ENCODE measurements around the gene FSTL4. TPM values are rescaled to one million over a fixed set of nuclear protein-coding genes. Genes with fewer than 3 reads are reported as not detected.

Gene FSTL4
- total RNA-seq, 2 donors from 2014 or later, result not detected

DNA sequence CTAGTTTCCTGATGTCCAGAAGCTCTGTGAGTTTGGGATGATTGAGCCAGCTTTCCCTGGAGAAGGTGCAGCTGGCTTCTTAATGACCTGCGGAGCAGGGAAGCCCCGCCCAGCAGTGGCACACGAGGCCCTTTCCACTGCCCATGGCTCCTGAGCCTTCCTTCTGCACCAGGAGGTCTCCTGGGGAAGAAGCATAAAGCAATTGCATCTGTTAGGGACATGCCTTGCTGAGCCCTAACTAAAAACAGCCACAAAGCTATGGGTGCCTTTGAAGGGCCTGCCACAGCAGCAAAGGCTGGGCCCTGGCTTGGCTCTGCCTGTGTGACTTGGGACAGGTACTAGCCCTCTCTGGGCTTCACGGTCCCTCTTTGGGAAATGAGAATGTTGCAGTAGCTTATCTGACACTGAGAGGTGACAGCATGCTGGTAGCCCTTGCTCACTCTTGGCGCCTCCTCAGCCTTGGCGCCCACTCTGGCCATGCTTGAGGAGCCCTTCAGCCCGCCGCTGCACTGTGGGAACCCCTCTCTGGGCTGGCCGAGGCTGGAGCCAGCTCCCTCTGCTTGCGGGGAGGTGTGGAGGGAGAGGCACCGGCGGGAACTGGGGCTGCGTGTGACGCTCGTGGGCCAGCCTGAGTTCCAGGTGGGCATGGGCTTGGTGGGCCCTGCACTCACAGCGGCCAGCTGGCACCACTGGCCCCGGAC is 218.4 kb downstream of the FSTL4 start:
- no peak overlapping the region for H3K4me3 ChIP-seq
- no peak overlapping the region for H3K27ac ChIP-seq
- no peak for DNase-seq (ENCODE audit: low spot score)
- TF ChIP-seq CTCF (IDR thresholded peaks at IDR 0.05), result no peak
- no peaks in the 10 kb centered on the region for H3K4me1 ChIP-seq
- no peaks in the 10 kb centered on the region for H3K9me3 ChIP-seq
- no peaks in the 10 kb centered on the region for H3K27me3 ChIP-seq
- H3K36me3 ChIP-seq, result no peaks in the 10 kb centered on the region

- Histone ChIP-seq H3K36me3 (no peaks in the 10 kb centered on the region), H3K4me3 (no peak overlapping the region), H3K27ac (no peak overlapping the region), H3K4me1 (no peaks in the 10 kb centered on the region), H3K9me3 (no peaks in the 10 kb centered on the region), H3K27me3 (no peaks in the 10 kb centered on the region)
- DNase-seq (ENCODE audit: low spot score), result no peak
- no peak for TF ChIP-seq CTCF (IDR thresholded peaks at IDR 0.05)
Observed at GRCh38 chr5:133392448-133392847, 219.9 kb downstream of the FSTL4 start.

DNA sequence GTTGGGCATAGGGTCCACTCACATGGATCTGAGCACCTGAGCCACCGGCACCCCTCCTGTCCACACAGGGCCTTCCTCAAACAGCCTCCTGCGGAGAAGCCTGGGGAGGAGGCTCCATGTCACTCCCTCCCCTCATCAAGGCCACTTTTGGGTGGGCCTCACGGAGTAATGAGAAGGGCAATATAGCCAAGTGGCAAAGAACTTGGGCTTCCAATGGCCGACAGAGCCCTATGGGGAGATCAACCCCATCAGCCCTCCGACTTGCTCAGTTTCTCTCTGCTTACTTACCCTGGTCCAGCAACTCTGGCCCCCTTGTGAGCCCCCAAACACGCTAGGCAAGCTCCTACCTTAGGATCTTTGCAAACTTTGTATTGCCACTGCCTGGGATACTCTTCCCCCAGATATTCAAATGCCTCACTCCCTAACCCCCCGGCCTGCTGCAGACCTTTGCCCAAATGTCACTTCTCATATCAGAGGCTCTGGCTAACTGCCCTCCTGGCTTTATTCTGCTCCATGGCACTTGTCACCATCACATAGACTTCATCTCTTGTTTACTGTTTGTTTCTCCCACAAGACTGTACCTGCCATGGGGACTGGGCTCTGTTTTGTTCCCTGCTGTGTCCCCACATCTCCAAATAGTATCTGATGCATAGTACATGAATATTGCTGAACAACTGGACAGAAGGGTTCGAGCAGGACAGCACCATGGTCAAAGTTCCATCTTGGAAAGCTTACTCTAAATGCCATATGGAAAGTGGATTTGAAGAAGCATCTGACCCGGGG is 220.8 kb downstream of the FSTL4 start:
- Histone ChIP-seq H3K4me1 (no peaks in the 10 kb centered on the region), H3K36me3 (no peaks in the 10 kb centered on the region), H3K4me3 (no peak overlapping the region), H3K27me3 (no peaks in the 10 kb centered on the region), H3K9me3 (no peaks in the 10 kb centered on the region), H3K27ac (no peak overlapping the region)
- no peak for DNase-seq (ENCODE audit: low spot score)
- no peak for TF ChIP-seq CTCF (IDR thresholded peaks at IDR 0.05)

GRCh38 chr5:133390416-133391353 is 221.7 kb downstream of the FSTL4 start:
- Histone ChIP-seq H3K4me1 (no peaks in the 10 kb centered on the region), H3K9me3 (no peaks in the 10 kb centered on the region)
- TF ChIP-seq CTCF (IDR thresholded peaks at IDR 0.05), result no peak

DNA sequence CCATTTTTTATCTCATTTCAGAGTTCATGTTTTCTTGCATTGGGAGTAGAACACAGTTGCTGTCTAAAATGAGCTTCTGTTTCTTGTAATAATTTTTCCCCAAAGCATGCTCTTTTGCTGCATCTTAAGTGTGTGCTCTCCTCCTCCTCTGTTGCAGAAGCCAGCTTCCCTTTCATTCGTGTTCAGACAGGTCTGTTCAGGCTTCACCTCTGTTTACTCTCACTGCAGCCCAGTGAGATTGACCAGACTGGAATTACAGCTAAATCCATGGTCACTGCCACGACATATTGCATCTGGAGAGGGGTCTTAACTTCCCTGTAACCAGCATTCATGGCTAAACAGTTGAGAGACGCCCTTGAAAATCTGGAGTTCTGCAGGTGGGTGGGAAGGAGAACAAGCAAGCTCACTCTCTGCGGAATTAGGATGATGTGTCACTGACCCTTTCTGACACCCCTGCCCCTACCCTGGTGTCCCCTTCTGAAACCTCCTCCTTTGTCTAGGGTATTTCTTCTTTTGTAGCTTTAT is 223.2 kb downstream of the FSTL4 start:
- no peak for TF ChIP-seq CTCF (IDR thresholded peaks at IDR 0.05)
- Histone ChIP-seq H3K4me1 (no peaks in the 10 kb centered on the region), H3K27ac (no peak overlapping the region), H3K27me3 (no peaks in the 10 kb centered on the region), H3K4me3 (no peak overlapping the region), H3K36me3 (no peaks in the 10 kb centered on the region), H3K9me3 (no peaks in the 10 kb centered on the region)
- DNase-seq (ENCODE audit: low spot score), result no peak

More at GRCh38 chr5:133390416-133391353, 221.7 kb downstream of the FSTL4 start:
- H3K36me3 ChIP-seq, result no peaks in the 10 kb centered on the region
- no peak for DNase-seq (ENCODE audit: low spot score)
- H3K4me3 ChIP-seq, result no peak overlapping the region
- H3K27ac ChIP-seq, result no peak overlapping the region
- H3K27me3 ChIP-seq, result no peaks in the 10 kb centered on the region
